ENCODE measurements around the gene AMIGO1. TPM values are rescaled to one million over a fixed set of nuclear protein-coding genes. Genes with fewer than 3 reads are reported as not detected.

The AMIGO1 gene
- total RNA-seq, 4 donors from 2014 or later: 7.7 to 19.3 (median 14.7) TPM

GRCh38 chr1:109531826-109532364, 22.4 kb upstream of the AMIGO1 start:
- H3K27ac ChIP-seq: peak overlapping the region in 1 of 4 donors; percentile 64
- WGBS, 2 donors (ENCODE audit: low coverage in 1 of 2): 19% methylated on average over 5 of the region's 16 CpGs; no CpG with 5 or more reads in 1 of the 2 donors
- peak overlapping the region in 1 of 2 donors; percentile 2 for H3K4me3 ChIP-seq
- H3K27me3 ChIP-seq: no peaks in the 10 kb centered on the region
- peaks cover 2 to 52% (median 10%) of the 10 kb centered on the region in 3 donors for H3K4me1 ChIP-seq
- no peak for TF ChIP-seq EP300 (IDR thresholded peaks at IDR 0.05)
- TF ChIP-seq POLR2A (IDR thresholded peaks at IDR 0.05): no peak
- TF ChIP-seq POLR2AphosphoS5 (IDR thresholded peaks at IDR 0.05): no peak
- TF ChIP-seq CTCF (IDR thresholded peaks at IDR 0.05): no peak
- no peaks in the 10 kb centered on the region for H3K9me3 ChIP-seq
- ATAC-seq: no peak
- H3K36me3 ChIP-seq: no peaks in the 10 kb centered on the region

- Histone ChIP-seq H3K4me1 (peaks cover 2 to 47% (median 10%) of the 10 kb centered on the region in 3 donors), H3K27me3 (no peaks in the 10 kb centered on the region), H3K27ac (no peak overlapping the region), H3K36me3 (no peaks in the 10 kb centered on the region), H3K4me3 (no peak overlapping the region), H3K9me3 (no peaks in the 10 kb centered on the region)
- 79 to 96% methylated on average over 4 of the region's 4 CpGs for WGBS, 2 donors (ENCODE audit: low coverage in 1 of 2)
- ATAC-seq: no peak
- no peak for TF ChIP-seq POLR2A (IDR thresholded peaks at IDR 0.05)
- no peak for TF ChIP-seq CTCF (IDR thresholded peaks at IDR 0.05)
- TF ChIP-seq EP300 (IDR thresholded peaks at IDR 0.05): no peak
- TF ChIP-seq POLR2AphosphoS5 (IDR thresholded peaks at IDR 0.05): no peak
These were observed 21.9 kb upstream of the AMIGO1 start for GRCh38 chr1:109531380-109531779.

- ATAC-seq: no peak
These were observed 21.0 kb upstream of the AMIGO1 start for GRCh38 chr1:109530457-109531087.

GRCh38 chr1:109529881-109530456, 20.4 kb upstream of the AMIGO1 start:
- Histone ChIP-seq H3K4me1 (peaks cover 0 to 33% (median 7%) of the 10 kb centered on the region in 3 donors), H3K9me3 (no peaks in the 10 kb centered on the region), H3K4me3 (no peak overlapping the region), H3K27ac (peak overlapping the region in 1 of 4 donors; percentile 18), H3K27me3 (no peaks in the 10 kb centered on the region), H3K36me3 (no peaks in the 10 kb centered on the region)
- TF ChIP-seq POLR2AphosphoS5 (IDR thresholded peaks at IDR 0.05) (no peak), CTCF (IDR thresholded peaks at IDR 0.05) (no peak)
- ATAC-seq: no peak
- 75 to 79% methylated on average over 2 of the region's 8 CpGs for WGBS, 2 donors (ENCODE audit: low coverage in 1 of 2)

More at GRCh38 chr1:109530457-109531087, 21.0 kb upstream of the AMIGO1 start:
- no peaks in the 10 kb centered on the region for H3K9me3 ChIP-seq
- no peak overlapping the region for H3K4me3 ChIP-seq
- H3K27me3 ChIP-seq: no peaks in the 10 kb centered on the region
- no peak for TF ChIP-seq POLR2AphosphoS5 (IDR thresholded peaks at IDR 0.05)
- TF ChIP-seq EP300 (IDR thresholded peaks at IDR 0.05): no peak
- TF ChIP-seq CTCF (IDR thresholded peaks at IDR 0.05): no peak
- TF ChIP-seq POLR2A (IDR thresholded peaks at IDR 0.05): no peak
- WGBS, 2 donors (ENCODE audit: low coverage in 1 of 2): 39 to 73% methylated on average over 2 to 4 of the region's 13 CpGs
- H3K4me1 ChIP-seq: peaks cover under 1 to 39% (median 7%) of the 10 kb centered on the region in 3 donors
- H3K36me3 ChIP-seq: no peaks in the 10 kb centered on the region
- H3K27ac ChIP-seq: peak overlapping the region in 1 of 4 donors; percentile 18
